NT2/D1 (cell line): ENCODE measurements around the gene RBM12.

ENCODE experiments used
- SUZ12 ChIP-seq: IDR thresholded peaks from 2 replicates; pipeline ENCODE4 v1.6.1; 2011; ENCODE audit not compliant: insufficient read length, insufficient read depth; ENCODE audit errors: extremely low read depth
- YY1 ChIP-seq: IDR thresholded peaks from 2 replicates; pipeline ENCODE4 v1.6.1; 2011; ENCODE audit not compliant: insufficient read length, insufficient read depth
- ZNF274 ChIP-seq: IDR thresholded peaks from 2 replicates; pipeline ENCODE4 v1.6.1; 2011; ENCODE audit warnings: mild to moderate bottlenecking, low read depth, low read length

GRCh38 chr20:35617397-35618262, 47.1 kb downstream of the RBM12 start:
- TF ChIP-seq YY1 (no peak), ZNF274 (no peak), SUZ12 (no peak)
